Panc1 (cell line): ENCODE results near the gene TEX54. TPM values are rescaled to one million over a fixed set of nuclear protein-coding genes. Genes with fewer than 3 reads are reported as not detected.

Experiments
- ATAC-seq: fragments of 200-7000 bp; cut with Tn5 transposase; 2 replicates; pipeline ENCODE4 v1.9.1; 2020; ENCODE audit warnings: mild to moderate bottlenecking, moderate library complexity
- BruUV-seq: library from RNA; stranded (reverse); fragments of 400-500 nt; replicated peaks from 2 replicates; lab custom pipeline; 2021; lab: Mats Ljungman, UMichigan
- CTCF ChIA-PET: fragments of 300-600 bp; sonication (Branson Sonifier 250); formaldehyde crosslinking; loops from one replicate; lab custom pipeline; 2022; ENCODE audit warnings: antibody characterized with exemption; lab: Charles Lee
- POLR2A ChIA-PET: fragments of 300-600 bp; sonication (Branson Sonifier 250); formaldehyde crosslinking; loops from one replicate; lab custom pipeline; 2022; ENCODE audit warnings: antibody characterized with exemption; lab: Charles Lee
- DNase-seq: peaks from one replicate; pipeline ENCODE4 v3.0.0-alpha.2; 2010; ENCODE audit warnings: low read depth, low spot score
- H3K27ac ChIP-seq: 2 replicates; pipeline ENCODE4 v1.5.1; 2011; ENCODE audit warnings: mild to moderate bottlenecking, low read length, inconsistent platforms
- H3K27me3 ChIP-seq: fragments of 200-500 bp; sonication (Bioruptor generic); 2 replicates; pipeline ENCODE4 v1.6.0; 2014; ENCODE audit warnings: low read length, inconsistent platforms; ENCODE audit not compliant: control insufficient read depth, insufficient read depth
- H3K36me3 ChIP-seq: fragments of 200-500 bp; sonication (Bioruptor generic); 2 replicates; pipeline ENCODE4 v1.5.1; 2014; ENCODE audit warnings: inconsistent platforms, mild to moderate bottlenecking, low read length, moderate library complexity; ENCODE audit not compliant: control insufficient read depth, insufficient read depth
- H3K4me1 ChIP-seq: 2 replicates; pipeline ENCODE4 v1.5.1; 2011; ENCODE audit warnings: inconsistent platforms, mild to moderate bottlenecking, low read length, moderate library complexity; ENCODE audit not compliant: control insufficient read depth, insufficient read depth
- H3K4me3 ChIP-seq, 2 experiments: 2 replicates each; pipeline ENCODE4 v1.5.1; 2011 to 2012; ENCODE audit warnings: low read depth in 2 of 2, low read length in 2 of 2, mild to moderate bottlenecking in 2 of 2, inconsistent platforms in 1 of 2, moderate library complexity in 1 of 2
- H3K9me3 ChIP-seq: fragments of 200-500 bp; sonication (Bioruptor generic); 2 replicates; pipeline ENCODE4 v1.5.1; 2014; ENCODE audit warnings: low read depth, mild to moderate bottlenecking, inconsistent platforms, low read length, moderate library complexity; ENCODE audit not compliant: control insufficient read depth, insufficient read depth
- CTCF ChIP-seq: fragments of 450-650 bp; IDR thresholded peaks from 2 replicates; pipeline ENCODE4 v1.5.1; 2017; ENCODE audit warnings: mild to moderate bottlenecking
- POLR2AphosphoS5 ChIP-seq: IDR thresholded peaks from 2 replicates; pipeline ENCODE4 v1.6.1; 2012; ENCODE audit warnings: mild to moderate bottlenecking, low read depth, low read length, moderate library complexity
- SIN3A ChIP-seq: IDR thresholded peaks from 2 replicates; pipeline ENCODE4 v1.6.1; 2012; ENCODE audit warnings: low read depth, mild to moderate bottlenecking, low read length, moderate library complexity, borderline replicate concordance; ENCODE audit not compliant: insufficient read depth
- TCF7L2 ChIP-seq: IDR thresholded peaks from 2 replicates; pipeline ENCODE4 v1.6.1; 2011; ENCODE audit warnings: mild to moderate bottlenecking, low read depth, low read length, inconsistent platforms
- in situ Hi-C: cut with HindIII; loops from 2 replicates; pipeline ENCODE4 v1.10.0; 2016; ENCODE audit warnings: low sequenced_read_pairs, low pct_unique_long_range_greater_than_20kb
- intact Hi-C: fragments of 100-400 bp; cut with micrococcal nuclease; formaldehyde crosslinking; loops from one replicate; pipeline ENCODE4 v1.10.0; 2022; ENCODE audit not compliant: unreplicated experiment
- total RNA-seq: library from RNA; stranded (reverse); gene quantifications from one replicate; pipeline ENCODE4 v1.2.1, GENCODE V29; 2021; ENCODE audit not compliant: unreplicated experiment
- TF ChIP-seq, protein P1 (sequence below), 2 experiments: IDR thresholded peaks; 2 replicates each; pipeline ENCODE4 v1.6.1; 2011 to 2012; ENCODE audit warnings: low read depth in 2 of 2, control low read depth in 1 of 2, low read length in 1 of 2, mild to moderate bottlenecking in 1 of 2, moderate library complexity in 1 of 2; ENCODE audit not compliant: insufficient read depth in 1 of 2

TEX54 gene
- total RNA-seq, 1 experiment from 2014 or later: not detected

DNA sequence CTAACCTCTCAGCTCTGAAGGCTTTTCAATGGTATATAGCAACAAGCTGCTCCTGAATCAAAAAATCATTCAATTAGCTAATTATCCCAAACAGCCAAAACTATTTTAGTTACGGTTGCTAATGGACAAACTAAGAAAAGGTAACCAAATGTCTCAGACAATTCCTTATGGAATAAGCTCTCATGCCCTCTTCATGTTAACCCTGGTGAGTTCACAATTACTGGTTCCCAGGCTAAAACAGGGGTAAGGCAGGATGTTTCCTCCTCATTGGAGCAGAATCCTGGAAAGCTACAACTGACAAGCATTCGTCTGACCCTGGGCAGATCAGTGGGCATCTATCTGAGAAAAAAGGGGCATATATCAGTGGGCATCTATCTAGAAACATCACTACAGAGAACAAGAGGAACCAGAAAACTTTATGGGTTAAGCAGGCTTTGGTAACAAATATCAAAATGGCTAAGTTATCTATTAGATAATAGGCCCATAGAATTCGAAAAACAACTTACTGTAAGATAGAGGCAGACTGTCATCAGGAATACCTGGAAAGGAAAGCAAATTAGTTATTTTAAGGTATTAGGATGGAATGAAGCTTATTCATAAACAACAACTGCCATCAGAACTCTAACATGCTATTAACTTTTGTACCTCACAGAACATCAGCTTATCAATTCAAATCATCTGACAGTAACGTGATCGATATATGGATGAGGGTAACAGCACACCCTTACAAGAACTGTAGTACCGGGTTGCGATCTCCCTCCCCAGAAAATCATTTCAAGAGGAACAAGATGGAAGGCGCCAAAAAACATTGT is 21.6 kb upstream of the TEX54 start:
- H3K27me3 ChIP-seq: no peaks in the 10 kb centered on the region
- BruUV-seq: no TSS peak
- intact Hi-C loops (no loop called here), in situ Hi-C loops (no loop called here)
- no peak; the same call in 1 of the 2 replicates for TF ChIP-seq POLR2AphosphoS5
- TF ChIP-seq TCF7L2: no peak
- TF ChIP-seq CTCF: no peak
- TF ChIP-seq, protein P1, sequence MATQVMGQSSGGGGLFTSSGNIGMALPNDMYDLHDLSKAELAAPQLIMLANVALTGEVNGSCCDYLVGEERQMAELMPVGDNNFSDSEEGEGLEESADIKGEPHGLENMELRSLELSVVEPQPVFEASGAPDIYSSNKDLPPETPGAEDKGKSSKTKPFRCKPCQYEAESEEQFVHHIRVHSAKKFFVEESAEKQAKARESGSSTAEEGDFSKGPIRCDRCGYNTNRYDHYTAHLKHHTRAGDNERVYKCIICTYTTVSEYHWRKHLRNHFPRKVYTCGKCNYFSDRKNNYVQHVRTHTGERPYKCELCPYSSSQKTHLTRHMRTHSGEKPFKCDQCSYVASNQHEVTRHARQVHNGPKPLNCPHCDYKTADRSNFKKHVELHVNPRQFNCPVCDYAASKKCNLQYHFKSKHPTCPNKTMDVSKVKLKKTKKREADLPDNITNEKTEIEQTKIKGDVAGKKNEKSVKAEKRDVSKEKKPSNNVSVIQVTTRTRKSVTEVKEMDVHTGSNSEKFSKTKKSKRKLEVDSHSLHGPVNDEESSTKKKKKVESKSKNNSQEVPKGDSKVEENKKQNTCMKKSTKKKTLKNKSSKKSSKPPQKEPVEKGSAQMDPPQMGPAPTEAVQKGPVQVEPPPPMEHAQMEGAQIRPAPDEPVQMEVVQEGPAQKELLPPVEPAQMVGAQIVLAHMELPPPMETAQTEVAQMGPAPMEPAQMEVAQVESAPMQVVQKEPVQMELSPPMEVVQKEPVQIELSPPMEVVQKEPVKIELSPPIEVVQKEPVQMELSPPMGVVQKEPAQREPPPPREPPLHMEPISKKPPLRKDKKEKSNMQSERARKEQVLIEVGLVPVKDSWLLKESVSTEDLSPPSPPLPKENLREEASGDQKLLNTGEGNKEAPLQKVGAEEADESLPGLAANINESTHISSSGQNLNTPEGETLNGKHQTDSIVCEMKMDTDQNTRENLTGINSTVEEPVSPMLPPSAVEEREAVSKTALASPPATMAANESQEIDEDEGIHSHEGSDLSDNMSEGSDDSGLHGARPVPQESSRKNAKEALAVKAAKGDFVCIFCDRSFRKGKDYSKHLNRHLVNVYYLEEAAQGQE (IDR thresholded peaks at IDR 0.05; ENCODE audit: insufficient read depth in 1 of 2, low read depth in 2 of 2, low read length in 1 of 2): no peak
- TF ChIP-seq SIN3A: no peak
- DNase-seq (no peak), ATAC-seq (no peak)
- H3K4me1 ChIP-seq: peaks cover 40% of the 10 kb centered on the region
- peak overlapping the region; percentile 99 for H3K27ac ChIP-seq
- peaks cover 31% of the 10 kb centered on the region for H3K36me3 ChIP-seq
- H3K9me3 ChIP-seq: no peaks in the 10 kb centered on the region
- peak overlapping the region; percentile 71 to 99 for H3K4me3 ChIP-seq
- POLR2A ChIA-PET: interaction anchor here (0.6 to 3.0 kb wide), 2 partner anchors 13 to 40 kb away, joined by 5 to 23 read pairs; no protein-coding TSS in a partner anchor
- CTCF ChIA-PET: interaction anchor here (0.6 kb wide), 1 partner anchor 25 kb away, joined by 4 read pairs; no protein-coding TSS in a partner anchor

- TF ChIP-seq TCF7L2 (peak; percentile 50; the same call in 1 of the 2 replicates), CTCF (no peak), POLR2AphosphoS5 (peak; percentile 11; the same call in 1 of the 2 replicates), SIN3A (no peak)
- TF ChIP-seq, protein P1 (IDR thresholded peaks at IDR 0.05; ENCODE audit: insufficient read depth in 1 of 2, low read depth in 2 of 2, low read length in 1 of 2): no peak
- intact Hi-C loops: no loop called here
- POLR2A ChIA-PET: no interaction called here
- H3K27me3 ChIP-seq: no peaks in the 10 kb centered on the region
- in situ Hi-C loops: no loop called here
- peak overlapping the region; percentile 71 to 99 for H3K4me3 ChIP-seq
- H3K4me1 ChIP-seq: peaks cover 40% of the 10 kb centered on the region
- peaks cover 31% of the 10 kb centered on the region for H3K36me3 ChIP-seq
- CTCF ChIA-PET: interaction anchor here (0.6 kb wide), 1 partner anchor 26 kb away, joined by 4 read pairs; no protein-coding TSS in a partner anchor
- peak overlapping the region; percentile 99 for H3K27ac ChIP-seq
- no peaks in the 10 kb centered on the region for H3K9me3 ChIP-seq
- DNase-seq (no peak), ATAC-seq (no peak)
- no TSS peak for BruUV-seq
Observed at GRCh38 chr11:62853279-62853965, 20.8 kb upstream of the TEX54 start.
